Measurements from ENCODE around the gene FAM50A. TPM values are rescaled to one million over a fixed set of nuclear protein-coding genes. Genes with fewer than 3 reads are reported as not detected.

The FAM50A gene
- total RNA-seq, 1 experiment from 2014 or later: 57.4 TPM

DNA sequence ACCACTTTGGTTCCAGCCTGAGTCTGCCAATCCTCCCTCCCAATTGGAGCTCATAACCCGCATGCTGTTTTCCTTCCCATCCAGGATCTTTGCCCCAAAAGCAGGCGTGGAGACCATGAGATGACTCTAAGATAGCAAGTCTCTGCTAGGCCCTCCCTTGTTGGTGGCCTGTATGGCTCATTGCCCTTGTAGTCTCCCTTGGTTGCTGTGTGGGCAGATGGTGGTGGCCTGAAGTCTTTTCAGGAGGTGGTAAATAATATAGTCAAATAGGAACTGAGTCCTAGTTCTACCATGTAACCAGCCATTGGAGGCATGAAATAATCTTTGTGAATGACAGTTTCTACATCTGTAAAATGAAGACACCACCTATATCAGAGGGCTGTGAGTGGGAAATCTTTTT is 14.2 kb upstream of the FAM50A start:
- H2AK5ac ChIP-seq (ENCODE audit: insufficient read length, low read length): no peak overlapping the region
- no peak overlapping the region for H3K14ac ChIP-seq (ENCODE audit: insufficient read depth, low read length)
- H3K27ac ChIP-seq (ENCODE audit: insufficient read length, low read depth, low read length): no peak overlapping the region
- peaks cover 43% of the 10 kb centered on the region for H3K9me3 ChIP-seq (ENCODE audit: control insufficient read depth, low read depth, low read length)
- no peak overlapping the region for H2BK15ac ChIP-seq (ENCODE audit: low read depth, low read length)
- Mint-ChIP-seq H3K9me3 (peaks cover 70 to 80% of the 10 kb centered on the region in 2 experiments), H3K4me1 (peaks cover 7 to 20% of the 10 kb centered on the region in 2 experiments), H3K27me3 (ENCODE audit: low read depth) (no peaks in the 10 kb centered on the region), H3K27ac (no peak overlapping the region), H3K4me3 (peak overlapping the region; percentile 72 to 81), H3K36me3 (ENCODE audit: insufficient read depth in 1 of 3, low read depth in 3 of 3) (peaks cover 13 to 39% (median 34%) of the 10 kb centered on the region in 3 experiments)
- no peak overlapping the region for H3K56ac ChIP-seq (ENCODE audit: insufficient read length, low read depth, low read length)
- H2BK12ac ChIP-seq (ENCODE audit: insufficient read length, low read depth, low read length): no peak overlapping the region
- no peak overlapping the region for H3K4ac ChIP-seq (ENCODE audit: low read depth, low read length)
- H3K4me1 ChIP-seq (ENCODE audit: insufficient read depth, low read length): no peaks in the 10 kb centered on the region
- H3K23me2 ChIP-seq (ENCODE audit: insufficient read length, low read depth, low read length, poor library complexity, severe bottlenecking): no peaks in the 10 kb centered on the region
- no peak overlapping the region for H3K9ac ChIP-seq (ENCODE audit: extremely low read depth, insufficient read length, low read length)
- WGBS (ENCODE audit: extremely low coverage, insufficient read length, low lambda C conversion rate): no CpG with 5 or more reads among the region's 2 CpGs
- no peaks in the 10 kb centered on the region for H4K20me1 ChIP-seq (ENCODE audit: control insufficient read depth, insufficient read depth, insufficient read length)
- H4K5ac ChIP-seq (ENCODE audit: insufficient read length, low read depth, low read length): no peak overlapping the region
- H3K4me2 ChIP-seq (ENCODE audit: insufficient read depth, insufficient read length, low read length): peak overlapping the region; percentile 61
- H3K79me1 ChIP-seq (ENCODE audit: insufficient read depth, low read depth, low read length, poor library complexity, severe bottlenecking): no peaks in the 10 kb centered on the region
- H3K27me3 ChIP-seq (ENCODE audit: insufficient read depth, low read length): no peaks in the 10 kb centered on the region
- H2BK120ac ChIP-seq (ENCODE audit: low read depth, low read length, poor library complexity, severe bottlenecking): no peak overlapping the region
- TF ChIP-seq CTCF (conservative IDR thresholded peaks at IDR 0.05): no peak
- no peak overlapping the region for H2BK5ac ChIP-seq (ENCODE audit: insufficient read length, low read length)
- no peak overlapping the region for H2BK20ac ChIP-seq (ENCODE audit: low read depth, low read length, poor library complexity, severe bottlenecking)
- H3K18ac ChIP-seq (ENCODE audit: insufficient read length, low read depth, low read length): no peak overlapping the region
- no peak overlapping the region for H3T11ph ChIP-seq (ENCODE audit: low read length)
- no peak overlapping the region for H4K91ac ChIP-seq (ENCODE audit: insufficient read length, low read depth, low read length)
- no peak overlapping the region for H3K23ac ChIP-seq (ENCODE audit: insufficient read length, low read depth, low read length)
- H2AFZ ChIP-seq (ENCODE audit: low read length): no peak overlapping the region
- H3K79me2 ChIP-seq (ENCODE audit: insufficient read depth, low read length): no peaks in the 10 kb centered on the region
- no peak overlapping the region for H4K8ac ChIP-seq (replicated peaks; ENCODE audit: insufficient read length, low read depth, low read length)
- no peak for DNase-seq
